WTC11 (cell line): ENCODE measurements around the gene MAPKAP1.

ENCODE experiments used
- ATF2 ChIP-seq: sonication (generic); formaldehyde crosslinking; IDR thresholded peaks from 2 replicates; pipeline ENCODE4 v1.8.1; 2022; ENCODE audit warnings: low read depth, missing genetic modification reagents, borderline replicate concordance
- CBFB ChIP-seq: sonication (generic); formaldehyde crosslinking; IDR thresholded peaks from 2 replicates; pipeline ENCODE4 v1.8.1; 2022; ENCODE audit warnings: mild to moderate bottlenecking, low read depth, missing genetic modification reagents
- CTCF ChIP-seq: fragments of 200-600 bp; IDR thresholded peaks from 2 replicates; pipeline ENCODE4 v1.8.0; 2022; ENCODE audit warnings: antibody characterized with exemption
- FOXP1 ChIP-seq: sonication (generic); formaldehyde crosslinking; IDR thresholded peaks from 2 replicates; pipeline ENCODE4 v1.8.0; 2022; ENCODE audit warnings: missing genetic modification reagents, mild to moderate bottlenecking, moderate library complexity, borderline replicate concordance
- USF2 ChIP-seq: sonication (generic); formaldehyde crosslinking; IDR thresholded peaks from 2 replicates; pipeline ENCODE4 v1.8.1; 2023; ENCODE audit warnings: mild to moderate bottlenecking, missing genetic modification reagents, moderate library complexity
- ZNF263 ChIP-seq: sonication (generic); formaldehyde crosslinking; IDR thresholded peaks from 2 replicates; pipeline ENCODE4 v1.8.1; 2022; ENCODE audit warnings: low read depth, mild to moderate bottlenecking, moderate library complexity, missing genetic modification reagents
- TF ChIP-seq, protein P1 (sequence below): sonication (generic); formaldehyde crosslinking; IDR thresholded peaks from 2 replicates; pipeline ENCODE4 v1.8.0; 2022; ENCODE audit warnings: mild to moderate bottlenecking, missing genetic modification reagents
- TF ChIP-seq, protein P2 (sequence below): sonication (generic); formaldehyde crosslinking; IDR thresholded peaks from 2 replicates; pipeline ENCODE4 v1.8.0; 2022; ENCODE audit warnings: mild to moderate bottlenecking, missing genetic modification reagents
- TF ChIP-seq, protein P3 (sequence below): sonication (generic); formaldehyde crosslinking; IDR thresholded peaks from 2 replicates; pipeline ENCODE4 v1.8.1; 2022; ENCODE audit warnings: low read depth, mild to moderate bottlenecking, moderate library complexity, missing genetic modification reagents, borderline replicate concordance
- TF ChIP-seq, protein P4 (sequence below): sonication (generic); formaldehyde crosslinking; IDR thresholded peaks from 2 replicates; pipeline ENCODE4 v1.8.1; 2023; ENCODE audit warnings: mild to moderate bottlenecking, missing genetic modification reagents, moderate library complexity

- TF ChIP-seq, protein P1, sequence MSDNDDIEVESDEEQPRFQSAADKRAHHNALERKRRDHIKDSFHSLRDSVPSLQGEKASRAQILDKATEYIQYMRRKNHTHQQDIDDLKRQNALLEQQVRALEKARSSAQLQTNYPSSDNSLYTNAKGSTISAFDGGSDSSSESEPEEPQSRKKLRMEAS, result no peak
- TF ChIP-seq ATF2 (CRISPR knock-in tag) (no peak), CTCF (no peak), FOXP1 (CRISPR knock-in tag) (no peak), USF2 (CRISPR knock-in tag) (no peak), ZNF263 (CRISPR knock-in tag) (no peak), CBFB (no peak)
- TF ChIP-seq, protein P2, sequence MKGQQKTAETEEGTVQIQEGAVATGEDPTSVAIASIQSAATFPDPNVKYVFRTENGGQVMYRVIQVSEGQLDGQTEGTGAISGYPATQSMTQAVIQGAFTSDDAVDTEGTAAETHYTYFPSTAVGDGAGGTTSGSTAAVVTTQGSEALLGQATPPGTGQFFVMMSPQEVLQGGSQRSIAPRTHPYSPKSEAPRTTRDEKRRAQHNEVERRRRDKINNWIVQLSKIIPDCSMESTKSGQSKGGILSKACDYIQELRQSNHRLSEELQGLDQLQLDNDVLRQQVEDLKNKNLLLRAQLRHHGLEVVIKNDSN (CRISPR knock-in tag), result no peak
- TF ChIP-seq, protein P3, sequence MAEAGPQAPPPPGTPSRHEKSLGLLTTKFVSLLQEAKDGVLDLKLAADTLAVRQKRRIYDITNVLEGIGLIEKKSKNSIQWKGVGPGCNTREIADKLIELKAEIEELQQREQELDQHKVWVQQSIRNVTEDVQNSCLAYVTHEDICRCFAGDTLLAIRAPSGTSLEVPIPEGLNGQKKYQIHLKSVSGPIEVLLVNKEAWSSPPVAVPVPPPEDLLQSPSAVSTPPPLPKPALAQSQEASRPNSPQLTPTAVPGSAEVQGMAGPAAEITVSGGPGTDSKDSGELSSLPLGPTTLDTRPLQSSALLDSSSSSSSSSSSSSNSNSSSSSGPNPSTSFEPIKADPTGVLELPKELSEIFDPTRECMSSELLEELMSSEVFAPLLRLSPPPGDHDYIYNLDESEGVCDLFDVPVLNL (CRISPR knock-in tag), result no peak
- TF ChIP-seq, protein P4, sequence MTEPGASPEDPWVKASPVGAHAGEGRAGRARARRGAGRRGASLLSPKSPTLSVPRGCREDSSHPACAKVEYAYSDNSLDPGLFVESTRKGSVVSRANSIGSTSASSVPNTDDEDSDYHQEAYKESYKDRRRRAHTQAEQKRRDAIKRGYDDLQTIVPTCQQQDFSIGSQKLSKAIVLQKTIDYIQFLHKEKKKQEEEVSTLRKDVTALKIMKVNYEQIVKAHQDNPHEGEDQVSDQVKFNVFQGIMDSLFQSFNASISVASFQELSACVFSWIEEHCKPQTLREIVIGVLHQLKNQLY (CRISPR knock-in tag), result no peak
Measured at GRCh38 chr9:125568621-125569020, 138.4 kb downstream of the MAPKAP1 start.
